HG03045 (cell line): ENCODE data around the gene KRT77.
"Not testable (repeated sequence)": the region's sequence is repeated elsewhere in the genome, so short reads cannot be mapped to it uniquely, and the experiment has no call there.

Experiments used
- ATAC-seq: cut with Tn5 transposase; IDR thresholded peaks from one replicate; pipeline ENCODE4 v1.9.1; 2021; ENCODE audit warnings: mild to moderate bottlenecking, moderate library complexity; ENCODE audit not compliant: unreplicated experiment

Gene KRT77

DNA sequence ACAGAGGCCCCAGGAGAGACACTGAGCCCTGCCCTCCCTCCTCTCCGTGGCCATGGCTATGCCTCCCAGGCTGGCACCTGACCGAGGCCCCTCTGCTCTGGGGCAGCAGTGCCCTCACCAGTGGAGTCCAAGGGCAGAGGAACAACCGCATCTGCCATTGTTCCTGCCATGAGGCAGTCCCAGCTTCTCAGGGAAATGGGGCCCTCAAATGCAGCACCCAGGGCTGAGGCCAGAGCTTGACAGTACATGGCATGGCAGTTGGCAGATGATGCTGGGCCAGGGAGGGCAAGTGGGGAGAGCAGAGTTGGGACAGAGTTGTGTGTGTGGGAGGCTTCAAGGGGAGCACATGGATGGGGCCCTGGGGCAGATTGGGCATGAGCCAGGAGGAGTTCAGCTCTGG, 21.1 kb upstream of the KRT77 start:
- ATAC-seq = no peak

DNA sequence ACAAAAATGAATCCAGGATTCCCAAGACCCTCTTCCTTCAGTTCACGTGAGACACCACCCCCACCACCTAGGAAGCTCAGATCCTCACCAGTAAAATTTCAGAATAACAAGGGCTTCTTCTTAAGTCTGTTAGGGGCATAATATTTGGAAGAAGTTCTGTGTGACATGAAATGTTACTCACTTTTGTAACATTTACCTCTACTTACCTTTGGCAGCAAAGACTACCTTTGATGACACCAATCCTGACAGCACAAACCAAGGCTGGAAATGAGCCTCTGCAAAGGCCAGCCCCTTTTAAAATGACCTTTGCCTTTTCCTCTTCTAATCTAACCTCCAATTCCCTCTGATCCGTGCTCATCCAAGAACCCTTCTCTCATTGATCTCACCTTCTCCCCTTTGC, 19.4 kb upstream of the KRT77 start:
- no peak for ATAC-seq

DNA sequence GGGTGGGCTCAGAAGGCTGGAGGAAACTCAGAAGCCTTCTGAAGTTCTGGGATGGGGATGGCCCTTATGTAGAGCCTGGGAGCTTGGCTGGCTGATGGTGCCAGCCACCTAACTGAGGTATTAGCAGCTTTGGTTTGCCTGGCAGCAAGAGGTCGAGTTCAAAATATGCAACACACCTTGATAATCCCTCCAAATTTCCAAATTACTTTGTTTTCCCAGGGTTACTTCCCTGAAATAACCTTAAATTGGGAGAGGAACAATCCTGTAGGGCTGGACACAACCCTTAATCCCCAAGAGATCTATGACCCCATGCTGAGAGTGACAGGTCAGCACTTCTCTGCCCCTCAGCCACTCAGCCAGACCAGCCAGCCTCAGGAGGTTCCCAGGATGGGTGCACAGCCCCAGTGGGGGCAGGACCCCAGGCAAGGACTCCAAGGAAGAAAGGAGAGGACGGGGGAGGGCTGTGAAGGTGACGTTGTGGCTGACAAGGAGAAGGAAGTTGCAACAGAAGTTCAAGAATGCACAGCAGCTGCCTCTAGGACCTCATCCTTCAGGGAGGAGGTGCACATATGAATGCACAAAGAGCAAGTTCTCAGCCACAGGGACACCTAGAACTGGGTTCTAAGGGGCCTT, 18.6 kb upstream of the KRT77 start:
- ATAC-seq = no peak

DNA sequence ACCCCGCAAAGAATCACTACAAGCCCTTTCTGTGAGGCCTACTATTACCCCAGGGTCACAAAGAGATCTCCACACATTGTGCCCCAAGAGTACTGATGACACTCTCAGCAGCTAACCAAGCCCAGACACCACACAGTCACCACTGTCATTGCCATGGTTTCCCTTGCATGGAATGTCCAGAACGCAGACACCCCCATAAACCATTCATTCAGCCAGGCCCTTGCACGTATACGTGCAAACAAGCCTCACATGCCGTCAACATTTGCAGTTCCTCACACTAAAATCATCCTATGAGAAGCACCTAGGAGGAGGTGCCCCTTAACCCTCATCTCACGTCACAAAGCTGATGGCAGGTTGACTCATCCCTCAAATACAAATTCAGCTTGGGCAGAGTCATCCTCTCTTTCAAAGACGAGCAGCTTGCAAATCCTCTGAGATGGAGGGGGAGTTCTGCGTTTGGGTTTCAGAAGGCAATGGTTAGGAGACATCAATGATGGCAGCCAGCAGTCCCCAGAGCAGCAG, 17.1 kb upstream of the KRT77 start:
- ATAC-seq = no peak

DNA sequence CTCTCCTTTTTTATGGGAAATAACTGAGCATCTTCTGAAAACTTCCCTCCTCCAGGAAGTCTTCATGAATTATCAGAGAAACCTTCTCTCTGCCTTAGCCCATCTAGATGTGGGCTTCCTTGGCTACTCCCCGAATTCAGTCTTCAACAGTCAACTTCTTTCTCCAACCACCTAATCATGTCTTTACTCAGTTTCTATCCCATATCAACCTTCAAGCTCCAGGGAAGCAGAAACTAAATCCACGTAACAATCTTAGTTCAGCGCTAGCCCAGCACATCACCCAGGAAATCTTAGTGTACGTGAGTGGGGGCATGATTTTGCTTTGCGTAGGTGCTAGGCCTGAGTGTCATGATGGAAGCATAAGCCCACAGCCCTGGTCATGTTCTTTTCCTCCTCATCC, 12.7 kb upstream of the KRT77 start:
- ATAC-seq = no peak

DNA sequence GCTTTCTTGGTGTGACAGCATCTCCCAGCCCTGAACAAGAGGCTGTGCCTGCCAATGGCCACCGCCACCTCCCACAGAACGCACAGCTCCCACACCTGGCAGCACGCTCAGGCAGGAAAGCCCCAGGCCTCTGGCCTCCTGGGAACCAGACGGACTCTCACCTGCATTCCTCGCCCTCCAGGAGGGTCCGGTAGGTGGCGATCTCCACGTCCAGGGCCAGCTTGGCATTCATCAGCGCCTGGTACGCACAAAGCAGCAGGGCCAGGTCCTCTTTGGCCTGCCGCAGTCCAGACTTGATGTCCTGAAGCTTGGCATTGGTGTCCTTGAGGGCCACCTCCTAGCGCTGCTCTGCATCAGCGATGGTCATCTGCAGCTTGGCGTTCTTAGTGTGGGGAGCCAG, 12.1 kb upstream of the KRT77 start:
- ATAC-seq = no peak

DNA sequence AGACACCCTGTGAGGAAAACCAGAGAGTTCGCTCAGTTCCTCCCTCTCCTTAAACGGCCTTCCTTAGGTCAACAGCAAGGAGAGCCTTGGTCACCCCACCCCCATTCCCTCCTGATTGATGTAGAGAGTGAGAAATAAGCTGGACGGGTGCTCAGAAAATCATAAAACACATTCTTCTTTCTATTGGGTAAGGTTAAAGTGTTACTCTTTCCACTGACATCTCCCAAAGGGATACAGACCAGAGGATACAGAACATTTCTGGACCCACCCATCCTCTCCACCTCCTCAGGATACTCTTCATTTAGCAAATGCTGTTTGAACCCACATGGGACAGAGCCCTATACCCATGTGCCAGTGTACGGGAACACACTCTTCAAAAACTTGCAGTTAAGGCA, 11.6 kb upstream of the KRT77 start:
- no peak for ATAC-seq

DNA sequence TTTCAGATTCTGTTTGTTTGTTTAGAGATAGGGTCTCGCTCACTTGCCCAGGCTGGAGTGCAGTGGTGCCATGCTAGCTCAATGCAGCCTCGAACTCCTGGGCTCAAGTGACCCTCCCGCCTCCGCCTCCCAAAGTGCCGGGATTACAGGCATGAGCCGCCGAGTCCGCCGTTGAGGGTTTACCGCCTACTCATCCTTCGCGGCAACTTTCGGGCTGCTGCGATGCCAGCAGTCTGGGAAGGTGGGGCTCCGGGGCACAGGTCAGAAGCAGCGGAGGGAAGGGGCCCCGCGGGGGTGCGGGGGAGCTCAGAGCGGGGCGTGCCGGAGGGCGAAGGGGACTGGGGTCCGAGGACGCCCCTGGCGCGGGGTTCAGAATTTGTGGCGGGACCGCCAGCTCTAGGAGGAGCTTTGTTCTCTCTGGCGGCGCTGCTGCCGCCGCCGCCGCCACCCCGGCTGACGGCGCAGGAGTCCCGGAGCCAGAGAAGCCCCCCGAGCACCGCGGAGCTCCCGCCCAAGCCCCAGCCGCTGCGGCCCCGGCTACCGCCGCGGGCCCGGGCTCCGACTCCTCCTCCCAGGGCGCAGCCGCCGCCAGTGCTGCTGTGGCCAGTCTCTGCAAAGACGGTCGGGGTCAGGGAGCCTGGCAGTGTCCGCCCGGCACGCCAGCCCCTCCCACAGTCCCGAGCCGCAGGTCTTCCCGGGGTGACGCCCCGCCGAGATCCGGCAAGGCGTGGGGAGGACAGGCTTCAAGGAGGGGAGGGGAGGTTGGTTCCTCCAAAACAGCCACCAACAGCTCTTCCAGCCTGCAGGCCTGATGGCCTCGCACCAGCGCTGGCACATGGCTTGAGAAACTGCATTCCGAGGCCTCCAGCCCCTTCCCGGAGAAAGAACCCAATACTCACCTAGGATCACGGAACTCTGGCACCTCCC, 10.9 kb upstream of the KRT77 start:
- ATAC-seq = no peak

DNA sequence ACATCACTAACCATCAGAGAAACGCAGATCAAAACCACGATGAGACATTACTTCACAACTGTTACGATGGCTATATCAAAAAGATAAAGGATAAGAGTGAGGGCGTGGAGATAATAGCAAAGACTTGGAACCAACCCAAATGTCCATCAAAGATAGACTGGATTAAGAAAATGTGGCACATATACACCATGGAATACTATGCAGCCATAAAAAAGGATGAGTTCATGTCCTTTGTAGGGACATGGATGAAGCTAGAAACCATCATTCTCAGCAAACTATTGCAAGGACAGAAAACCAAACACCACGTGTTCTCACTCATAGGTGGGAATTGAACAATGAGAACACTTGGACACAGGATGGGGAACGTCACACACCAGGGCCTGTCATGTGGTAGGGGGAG, 8.8 kb upstream of the KRT77 start:
- ATAC-seq = not testable (repeated sequence)

DNA sequence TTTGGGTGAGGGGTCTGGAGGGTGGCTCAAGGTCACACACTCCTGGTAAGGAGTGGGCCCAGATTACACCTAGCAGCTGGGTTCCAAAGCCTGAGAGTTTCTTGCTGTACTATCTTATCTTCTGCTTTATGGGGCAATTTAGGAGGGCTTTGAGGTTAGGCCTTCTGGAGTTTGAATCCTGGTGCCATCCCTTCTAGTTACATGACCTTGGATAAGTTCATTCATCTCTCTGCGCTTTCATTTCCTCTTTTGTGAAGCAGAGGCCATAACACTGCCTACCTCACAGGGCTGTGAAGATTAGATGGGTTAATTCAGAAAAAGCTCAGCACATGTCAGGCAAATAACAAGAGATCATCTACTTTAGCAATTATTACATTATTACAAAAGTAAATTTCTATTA, 7.4 kb upstream of the KRT77 start:
- no peak for ATAC-seq

DNA sequence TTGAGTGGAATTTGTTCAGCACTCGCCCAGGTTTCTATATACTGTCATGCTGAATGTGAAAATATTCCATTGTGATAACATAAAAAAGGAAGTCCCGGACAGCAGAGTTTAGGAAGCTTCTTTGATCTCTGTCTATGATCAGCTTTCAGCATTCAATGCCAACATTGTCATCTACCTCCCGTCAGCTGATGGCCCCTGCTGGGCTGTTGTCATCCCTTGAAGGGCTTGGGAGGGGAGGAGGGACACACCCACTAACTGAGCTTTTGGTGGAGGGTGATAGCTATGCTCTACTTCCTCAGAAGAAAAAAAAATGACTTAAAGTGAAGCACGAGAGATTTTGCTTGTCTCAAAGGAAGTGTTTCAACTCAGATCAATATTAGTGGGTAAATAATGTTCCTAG, 4.7 kb upstream of the KRT77 start:
- ATAC-seq = no peak

DNA sequence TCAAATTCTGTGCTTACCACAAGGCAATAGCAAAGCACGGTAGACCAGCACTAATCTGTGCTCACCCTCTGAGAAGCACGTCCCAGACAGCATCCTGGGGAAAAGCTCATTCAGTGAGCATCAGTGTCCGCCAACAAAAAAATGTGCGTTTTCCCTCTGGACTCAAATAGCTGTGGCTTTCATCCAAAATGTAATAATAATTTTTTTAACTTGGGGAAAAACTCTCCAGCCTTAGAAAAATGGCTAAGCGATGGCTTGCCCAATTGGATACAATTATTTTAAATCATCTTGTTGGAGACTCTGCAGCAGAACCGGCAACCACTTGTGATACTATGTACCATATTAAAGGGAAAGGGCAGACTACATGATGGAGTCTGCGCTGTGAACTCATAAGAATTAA, 1.1 kb upstream of the KRT77 start:
- no peak for ATAC-seq

DNA sequence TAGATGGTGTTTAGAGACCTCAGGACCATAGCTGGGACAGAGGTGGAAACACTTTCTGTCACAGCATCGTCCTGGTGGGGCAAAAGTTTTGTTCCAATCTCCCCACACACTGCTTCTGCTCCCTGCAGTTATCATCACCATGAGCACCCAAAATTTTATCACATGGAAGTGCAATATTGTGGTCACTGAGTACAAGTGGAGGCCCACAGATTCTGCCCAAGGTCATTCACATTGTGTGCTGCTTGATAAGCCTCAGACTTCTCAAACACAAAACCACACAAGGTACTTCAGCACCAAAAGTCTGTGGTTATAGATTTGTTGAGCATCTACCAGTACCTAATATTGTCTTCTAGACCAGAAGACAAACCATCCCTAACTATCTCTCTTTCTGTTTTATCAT, 554 bp upstream of the KRT77 start:
- no peak for ATAC-seq

DNA sequence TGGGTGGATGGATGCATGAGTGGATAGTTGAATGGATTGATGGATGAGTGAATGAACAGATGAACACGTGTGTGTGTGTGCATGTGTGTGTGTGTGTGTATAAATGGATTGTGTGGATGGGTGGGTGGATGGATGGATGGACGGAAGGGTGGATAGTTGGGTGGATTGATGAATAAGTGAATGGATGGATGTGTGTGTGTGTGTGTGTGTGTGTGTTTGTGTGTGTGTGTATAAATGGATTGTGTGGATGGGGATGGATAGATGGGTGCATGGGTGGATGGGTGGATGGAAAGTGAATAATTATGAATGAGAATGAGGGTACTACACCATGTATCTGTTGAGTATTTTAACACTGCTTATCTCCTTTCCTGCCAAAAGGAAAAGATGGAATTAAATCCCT, 986 bp downstream of the KRT77 start:
- ATAC-seq = no peak

DNA sequence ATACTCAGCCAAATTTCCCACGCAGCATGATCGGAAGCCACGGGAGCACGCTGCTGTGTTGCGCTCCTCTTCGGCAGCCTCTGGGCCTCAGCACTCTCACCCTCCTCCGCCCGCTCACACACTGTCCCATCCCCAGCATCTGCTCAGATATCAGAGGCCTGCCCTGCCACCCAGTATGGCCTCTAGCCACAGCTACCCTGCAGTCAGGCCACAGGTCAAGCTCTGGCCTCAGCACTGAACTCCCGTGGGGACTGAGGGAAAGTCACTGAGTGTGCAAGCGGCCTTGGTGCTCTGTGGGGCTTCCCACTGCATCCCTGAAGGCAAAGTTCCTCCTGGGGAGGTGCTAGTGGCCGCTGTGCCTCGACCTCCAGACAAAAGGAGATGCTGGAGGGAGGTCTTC, 2.0 kb downstream of the KRT77 start:
- no peak for ATAC-seq

DNA sequence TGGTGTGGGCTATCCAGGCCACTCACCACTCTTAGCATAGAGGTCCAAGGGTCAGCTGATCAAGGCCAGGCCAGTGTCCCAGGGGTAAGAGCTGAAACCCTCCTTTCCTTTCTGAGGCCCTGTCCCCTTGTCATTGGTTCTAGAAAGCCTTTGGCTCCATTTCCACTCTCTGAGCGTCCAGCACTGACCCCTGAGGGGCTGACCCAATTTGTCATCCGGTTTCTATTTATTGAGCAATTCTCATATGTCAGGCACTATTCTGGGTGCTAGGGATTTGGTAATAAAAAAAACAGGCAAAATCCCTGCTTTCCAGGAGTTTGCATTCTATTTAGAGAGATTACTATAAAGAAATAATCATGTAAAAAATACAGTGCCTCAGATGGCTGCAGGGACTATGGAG, 3.4 kb downstream of the KRT77 start:
- no peak for ATAC-seq

DNA sequence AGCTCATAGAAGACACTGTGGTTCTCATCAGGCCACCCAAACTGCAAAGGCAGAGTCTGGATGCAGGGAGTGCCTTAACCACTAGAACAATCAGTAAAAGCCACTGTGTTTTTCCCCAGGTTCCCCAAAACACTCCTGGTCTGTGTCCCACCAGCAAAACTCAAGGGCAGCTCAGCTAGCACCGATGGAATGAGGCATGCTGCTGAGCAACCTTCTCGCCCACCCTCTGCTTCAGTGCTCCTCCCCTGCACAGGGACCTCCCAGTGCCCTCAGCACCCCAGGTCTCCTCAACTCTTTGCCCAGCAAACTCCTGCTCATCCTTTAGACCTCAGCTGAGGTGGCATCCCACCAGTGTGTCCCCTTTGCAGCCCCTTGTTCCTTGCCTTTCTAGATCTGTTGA, 4.0 kb downstream of the KRT77 start:
- ATAC-seq = no peak

DNA sequence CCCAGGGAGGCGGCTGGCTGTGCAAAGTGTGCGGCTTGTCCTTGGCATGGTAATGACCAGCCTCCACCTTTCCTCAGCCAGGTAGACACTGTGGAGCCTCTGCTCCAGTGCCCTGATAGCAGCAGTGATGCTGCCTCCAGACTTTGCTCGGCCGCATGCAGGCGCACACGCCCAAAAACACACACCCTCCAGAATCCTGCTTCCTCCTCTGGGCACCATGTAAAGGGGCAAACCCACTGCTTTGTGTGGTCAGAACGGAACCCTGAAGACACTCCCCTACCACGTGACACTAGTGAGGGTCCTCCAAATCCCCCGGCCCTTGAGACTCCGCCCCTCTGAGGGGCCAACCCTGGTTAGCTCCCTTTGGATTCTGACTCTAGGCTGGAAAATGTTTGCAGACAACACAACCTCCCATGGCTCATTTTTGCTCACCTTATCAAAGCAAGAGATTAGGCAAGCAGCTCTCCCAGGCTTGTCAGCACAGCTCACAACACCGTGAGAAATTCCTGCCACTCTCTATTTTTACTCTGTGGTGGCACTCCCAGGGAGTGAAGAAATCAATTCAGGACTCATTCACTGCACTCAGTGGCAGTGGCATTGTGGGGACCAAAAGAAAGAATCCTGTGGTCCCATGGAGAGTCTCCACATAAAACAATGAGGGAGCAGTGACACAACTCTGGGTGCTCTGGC, 4.5 kb downstream of the KRT77 start:
- ATAC-seq = no peak

DNA sequence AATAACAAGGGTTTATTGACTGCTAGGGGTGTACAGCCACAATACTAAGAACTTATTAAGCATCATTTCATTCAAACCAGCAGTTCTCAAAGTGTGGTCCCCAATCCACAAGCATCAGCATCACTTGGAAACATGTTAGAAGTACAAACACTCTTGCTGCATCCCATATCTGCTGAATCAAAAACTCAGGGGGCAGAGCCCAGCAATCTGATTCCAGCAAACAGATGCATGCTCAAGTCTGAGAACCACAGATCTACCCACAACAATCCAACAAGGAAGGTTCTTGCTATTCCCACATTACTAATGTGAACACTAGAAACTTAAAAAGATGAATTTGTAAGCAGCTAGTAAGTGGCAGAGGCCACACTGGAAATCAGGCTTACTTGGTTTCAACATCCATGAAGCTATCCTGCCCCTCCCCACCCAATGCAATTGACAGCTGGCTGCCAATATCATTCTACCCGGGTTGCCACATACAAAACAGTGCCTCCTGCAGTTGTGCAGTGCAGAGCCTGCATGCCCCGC, 6.2 kb downstream of the KRT77 start:
- ATAC-seq = no peak

DNA sequence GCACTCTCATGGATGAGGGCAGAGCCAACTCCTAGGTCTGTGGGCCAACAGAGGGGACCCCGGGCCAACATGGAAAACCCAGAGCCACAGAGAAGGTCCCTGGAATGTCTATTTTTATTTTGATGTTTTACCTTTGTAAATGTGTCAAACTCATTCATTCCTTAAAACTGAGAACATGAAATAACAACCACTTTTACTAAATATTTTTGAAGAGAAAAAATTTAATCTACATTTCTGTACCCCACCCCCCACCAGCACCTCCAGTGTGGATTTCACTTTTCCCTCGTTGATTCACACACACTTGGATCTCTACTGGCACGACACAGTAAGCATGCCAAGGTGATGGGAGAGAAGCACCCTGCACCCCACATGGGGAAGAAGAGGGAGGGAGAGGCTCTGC, 6.7 kb downstream of the KRT77 start:
- ATAC-seq = no peak

DNA sequence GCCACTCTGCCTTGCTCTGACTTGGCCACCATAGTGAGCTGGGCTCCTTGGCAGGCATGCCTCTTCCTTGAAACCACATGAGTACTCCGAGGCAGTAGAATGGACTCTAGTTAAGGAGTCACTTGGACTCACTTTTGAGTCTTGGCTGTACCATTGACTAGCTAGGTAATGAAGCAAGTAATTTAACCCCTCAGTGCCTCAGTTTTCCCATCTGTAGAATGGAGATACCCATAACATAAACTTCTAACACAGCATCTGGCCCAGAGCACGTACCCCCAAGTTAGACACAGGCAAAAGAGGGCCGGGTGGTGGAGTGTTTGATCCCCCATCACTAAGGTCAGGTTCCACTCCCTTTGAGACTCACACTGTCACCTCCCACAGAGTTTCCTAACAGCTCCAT, 8.3 kb downstream of the KRT77 start:
- no peak for ATAC-seq

DNA sequence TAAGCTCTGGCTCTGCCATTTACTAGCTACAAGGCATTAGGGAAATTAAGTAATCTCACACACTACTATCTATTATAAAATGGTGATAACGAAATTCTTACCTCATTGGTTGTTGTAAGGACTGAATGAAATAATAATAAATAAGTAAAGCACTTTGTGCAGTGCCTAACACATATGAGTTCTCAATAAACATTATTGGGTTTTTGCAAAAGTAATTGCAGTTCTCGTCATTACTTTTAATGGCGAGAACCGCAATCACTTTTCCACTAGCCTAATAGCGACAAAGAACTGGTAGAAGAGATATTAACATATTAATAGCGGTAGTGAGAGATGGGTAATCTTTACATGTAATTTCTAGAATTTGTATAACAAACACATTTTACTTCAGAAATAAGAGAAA, 9.2 kb downstream of the KRT77 start:
- no peak for ATAC-seq
